Osteoblast (primary cell): ENCODE data around the gene CD93. TPM values are rescaled to one million over a fixed set of nuclear protein-coding genes. Genes with fewer than 3 reads are reported as not detected.

Source experiments
- DNase-seq: peaks from one replicate; pipeline ENCODE4 v3.0.0; 2011; ENCODE audit warnings: low spot score, mixed read lengths; ENCODE audit not compliant: insufficient read length; ENCODE audit errors: missing footprints
- H2AFZ ChIP-seq: 2 replicates; pipeline ENCODE4 v1.6.0; 2011; ENCODE audit warnings: mild to moderate bottlenecking, low read length
- H3K27ac ChIP-seq: 2 replicates; pipeline ENCODE4 v1.5.1; 2011; ENCODE audit warnings: mild to moderate bottlenecking, low read depth, low read length, moderate library complexity
- H3K27me3 ChIP-seq: 2 replicates; pipeline ENCODE4 v1.6.0; 2012; ENCODE audit warnings: mild to moderate bottlenecking, control low read depth, inconsistent platforms, low read length, moderate library complexity; ENCODE audit not compliant: insufficient read depth
- H3K36me3 ChIP-seq: 2 replicates; pipeline ENCODE4 v1.5.1; 2011; ENCODE audit warnings: mild to moderate bottlenecking, low read length, control low read depth, moderate library complexity; ENCODE audit not compliant: insufficient read depth
- H3K4me1 ChIP-seq: 2 replicates; pipeline ENCODE4 v1.5.1; 2011; ENCODE audit warnings: mild to moderate bottlenecking, low read length, control low read depth, moderate library complexity; ENCODE audit not compliant: insufficient read depth
- H3K4me2 ChIP-seq: 2 replicates; pipeline ENCODE4 v1.6.0; 2011; ENCODE audit warnings: mild to moderate bottlenecking, low read length; ENCODE audit not compliant: insufficient read depth
- H3K4me3 ChIP-seq: fragments of 200-600 bp; sonication (generic); 3 replicates; pipeline ENCODE4 v1.5.1; 2012; ENCODE audit warnings: mild to moderate bottlenecking, low read length, inconsistent platforms; ENCODE audit not compliant: insufficient read depth
- H3K79me2 ChIP-seq: 2 replicates; pipeline ENCODE4 v1.6.0; 2012; ENCODE audit warnings: mild to moderate bottlenecking, low read length, control low read depth, inconsistent platforms; ENCODE audit not compliant: insufficient read depth
- H3K9me3 ChIP-seq: 2 replicates; pipeline ENCODE4 v1.5.1; 2011; ENCODE audit warnings: low read depth, low read length, control low read depth
- H4K20me1 ChIP-seq: 2 replicates; pipeline ENCODE4 v1.6.0; 2012; ENCODE audit warnings: mild to moderate bottlenecking, low read length, control low read depth; ENCODE audit not compliant: insufficient read depth
- CTCF ChIP-seq: IDR thresholded peaks from 2 replicates; pipeline ENCODE4 v1.5.1; 2011; ENCODE audit warnings: mild to moderate bottlenecking, low read depth, low read length, moderate library complexity; ENCODE audit errors: extremely low read depth
- total RNA-seq: library from RNA; depleted of rRNA; stranded (reverse); fragments of >200 nt; gene quantifications from 2 replicates; pipeline ENCODE4 v1.2.3, GENCODE V29; 2012

The CD93 gene
- total RNA-seq, 1 donor = not detected

- H3K4me3 ChIP-seq = no peak overlapping the region
- H3K27ac ChIP-seq = no peak overlapping the region
- no peaks in the 10 kb centered on the region for H3K79me2 ChIP-seq
- no peaks in the 10 kb centered on the region for H3K9me3 ChIP-seq
- no peak for TF ChIP-seq CTCF
- H2AFZ ChIP-seq = no peak overlapping the region
- no peaks in the 10 kb centered on the region for H4K20me1 ChIP-seq
- no peaks in the 10 kb centered on the region for H3K36me3 ChIP-seq
- no peak overlapping the region for H3K4me2 ChIP-seq
- peak; percentile 66 for DNase-seq
- H3K4me1 ChIP-seq = peaks cover 3% of the 10 kb centered on the region
- H3K27me3 ChIP-seq = peaks cover 13% of the 10 kb centered on the region
These were observed 8.8 kb upstream of the CD93 start for GRCh38 chr20:23094927-23095326.

- H3K9me3 ChIP-seq = no peaks in the 10 kb centered on the region
- no peak overlapping the region for H3K4me3 ChIP-seq
- H3K4me2 ChIP-seq = no peak overlapping the region
- no peaks in the 10 kb centered on the region for H3K79me2 ChIP-seq
- no peak overlapping the region for H2AFZ ChIP-seq
- H4K20me1 ChIP-seq = no peaks in the 10 kb centered on the region
- no peak for TF ChIP-seq CTCF
- H3K27ac ChIP-seq = no peak overlapping the region
- peak; percentile 73 for DNase-seq
- no peaks in the 10 kb centered on the region for H3K36me3 ChIP-seq
- H3K27me3 ChIP-seq = peaks cover 13% of the 10 kb centered on the region
- peaks cover 3% of the 10 kb centered on the region for H3K4me1 ChIP-seq
These were observed 8.2 kb upstream of the CD93 start for GRCh38 chr20:23094213-23094896.

- no peak for TF ChIP-seq CTCF
- no peaks in the 10 kb centered on the region for H4K20me1 ChIP-seq
- no peaks in the 10 kb centered on the region for H3K79me2 ChIP-seq
- H2AFZ ChIP-seq = no peak overlapping the region
- H3K36me3 ChIP-seq = no peaks in the 10 kb centered on the region
- H3K4me2 ChIP-seq = no peak overlapping the region
- H3K27me3 ChIP-seq = peaks cover 13% of the 10 kb centered on the region
- no peak overlapping the region for H3K4me3 ChIP-seq
- DNase-seq = no peak
- peaks cover 3% of the 10 kb centered on the region for H3K4me1 ChIP-seq
- no peak overlapping the region for H3K27ac ChIP-seq
- no peaks in the 10 kb centered on the region for H3K9me3 ChIP-seq
These were observed 7.5 kb upstream of the CD93 start for GRCh38 chr20:23093613-23094012.

- Histone ChIP-seq H3K4me3 (no peak overlapping the region), H3K4me2 (no peak overlapping the region), H3K79me2 (no peaks in the 10 kb centered on the region), H3K36me3 (no peaks in the 10 kb centered on the region), H4K20me1 (no peaks in the 10 kb centered on the region), H3K27me3 (peaks cover 13% of the 10 kb centered on the region), H2AFZ (no peak overlapping the region), H3K9me3 (no peaks in the 10 kb centered on the region), H3K27ac (no peak overlapping the region), H3K4me1 (peaks cover 3% of the 10 kb centered on the region)
- no peak for DNase-seq
- no peak for TF ChIP-seq CTCF
These were observed 6.9 kb upstream of the CD93 start for GRCh38 chr20:23092861-23093495.
